ENCODE results near the gene POLR2F. TPM values are rescaled to one million over a fixed set of nuclear protein-coding genes. Genes with fewer than 3 reads are reported as not detected.

POLR2F gene
- total RNA-seq (10 to 100 TPM; 44.9 to 47.5 TPM), polyA plus RNA-seq (100 to 1,000 TPM; 133 to 158 TPM)

GRCh38 chr22:37953437-37954179, at the start of gene POLR2F, which contains the start of gene C22orf23:
Gene POLR2F (plus strand): TSS chr22:37953699. CDS start chr22:37953788, 89 bp downstream.
Gene C22orf23 (minus strand): TSS chr22:37953601. CDS start chr22:37953149, 452 bp downstream.
- Mint-ChIP-seq H3K4me1 (peaks cover 33 to 52% (median 40%) of the 10 kb centered on the region in 4 donors), H3K36me3 (peaks cover 20 to 24% of the 10 kb centered on the region in 2 donors), H3K27ac (peak within 1 kb of the TSS; percentile 76 to 100 (median 99)), H3K4me3 (peak within 1 kb of the TSS; percentile 96 to 100 (median 100)), H3K9me3 (peaks cover 0 to 2% (median 0%) of the 10 kb centered on the region in 8 donors), H3K27me3 (peaks cover 9 to 13% of the 10 kb centered on the region in 2 donors)
- CTCF ChIA-PET (ENCODE audit: partially characterized antibody): interaction anchor here (0.6 to 4.0 kb wide), 7 partner anchors 9 to 332 kb away, joined by 3 to 26 read pairs (median 5); no protein-coding TSS in a partner anchor
- Histone ChIP-seq H3K27me3 (ENCODE audit: insufficient read depth, low read length) (peaks cover 3% of the 10 kb centered on the region), H3K36me3 (ENCODE audit: insufficient read depth, low read length) (peaks cover 16% of the 10 kb centered on the region), H3K4me1 (ENCODE audit: insufficient read depth, low read length) (peaks cover 20% of the 10 kb centered on the region), H3K27ac (ENCODE audit: low read depth, low read length) (peak within 1 kb of the TSS; percentile 72), H3K9me3 (ENCODE audit: control insufficient read depth in 1 of 2, low read length in 2 of 2) (no peaks in the 10 kb centered on the region), H3K4me3 (ENCODE audit: low read length in 2 of 2) (peak within 1 kb of the TSS; percentile 72 to 91)
- DNase-seq: peak; percentile 94 to 96 (median 95)
- intact Hi-C loops (cut with micrococcal nuclease): loop anchor here (1.0 to 5.0 kb wide), 4 partner anchors 19 to 346 kb away; partner anchors contain the start of genes ANKRD54, GGA1 and MICALL1
- POLR2A ChIA-PET (ENCODE audit: partially characterized antibody): interaction anchor here (0.6 to 2.4 kb wide), 8 partner anchors 12 to 117 kb away, joined by 3 to 12 read pairs (median 4); partner anchors contain the start of genes ANKRD54, EIF3L and MICALL1

GRCh38 chr22:37904572-37905533, 48.6 kb upstream of the POLR2F start:
- ChIA-PET POLR2A (ENCODE audit: partially characterized antibody) (interaction anchor here (0.6 to 3.3 kb wide), 11 partner anchors 8 to 1116 kb away, joined by 3 to 51 read pairs (median 6); partner anchors contain the start of genes ANKRD54, APOBEC3D, C22orf23 and EIF3L), CTCF (ENCODE audit: partially characterized antibody) (interaction anchor here (1.0 to 4.3 kb wide), 8 partner anchors 8 to 61 kb away, joined by 3 to 28 read pairs (median 6); partner anchors contain the start of gene ANKRD54)
- H3K27me3 ChIP-seq (ENCODE audit: insufficient read depth, low read length): no peaks in the 10 kb centered on the region
- no peak for DNase-seq
- H3K9me3 ChIP-seq (ENCODE audit: control insufficient read depth in 1 of 2, low read length in 2 of 2): no peaks in the 10 kb centered on the region
- no peaks in the 10 kb centered on the region for H3K27me3 Mint-ChIP-seq
- H3K4me3 Mint-ChIP-seq: peak overlapping the region; percentile 76 to 84 (median 80)
- H3K36me3 Mint-ChIP-seq: no peaks in the 10 kb centered on the region
- no peaks in the 10 kb centered on the region for H3K9me3 Mint-ChIP-seq
- H3K27ac ChIP-seq (ENCODE audit: low read depth, low read length): no peak overlapping the region
- peak overlapping the region; percentile 41 to 86 (median 82) for H3K27ac Mint-ChIP-seq
- peaks cover 18% of the 10 kb centered on the region for H3K4me1 ChIP-seq (ENCODE audit: insufficient read depth, low read length)
- intact Hi-C loops (cut with micrococcal nuclease): loop anchor here (5.0 kb wide), 1 partner anchor 47 kb away; the partner anchor contains the start of genes C22orf23 and POLR2F
- no peak overlapping the region for H3K4me3 ChIP-seq (ENCODE audit: low read length in 2 of 2)
- H3K4me1 Mint-ChIP-seq: peaks cover 15 to 36% (median 25%) of the 10 kb centered on the region in 4 donors
- H3K36me3 ChIP-seq (ENCODE audit: insufficient read depth, low read length): no peaks in the 10 kb centered on the region

- POLR2A ChIA-PET (ENCODE audit: partially characterized antibody): interaction anchor here (0.6 to 3.3 kb wide), 21 partner anchors 9 to 1115 kb away, joined by 3 to 51 read pairs (median 4); partner anchors contain the start of genes ANKRD54, APOBEC3D, C22orf23 and EIF3L
- H3K9me3 Mint-ChIP-seq: no peaks in the 10 kb centered on the region
- Histone ChIP-seq H3K36me3 (ENCODE audit: insufficient read depth, low read length) (no peaks in the 10 kb centered on the region), H3K27me3 (ENCODE audit: insufficient read depth, low read length) (no peaks in the 10 kb centered on the region), H3K4me3 (ENCODE audit: low read length in 2 of 2) (peak within 1 kb of the TSS; percentile 3 to 58), H3K9me3 (ENCODE audit: control insufficient read depth in 1 of 2, low read length in 2 of 2) (no peaks in the 10 kb centered on the region), H3K27ac (ENCODE audit: low read depth, low read length) (peak within 1 kb of the TSS; percentile 58), H3K4me1 (ENCODE audit: insufficient read depth, low read length) (peaks cover 18% of the 10 kb centered on the region)
- CTCF ChIA-PET (ENCODE audit: partially characterized antibody): interaction anchor here (0.8 to 4.3 kb wide), 11 partner anchors 9 to 62 kb away, joined by 3 to 28 read pairs (median 5); partner anchors contain the start of gene ANKRD54
- no peaks in the 10 kb centered on the region for H3K36me3 Mint-ChIP-seq
- peaks cover 18 to 45% (median 28%) of the 10 kb centered on the region in 4 donors for H3K4me1 Mint-ChIP-seq
- DNase-seq: peak; percentile 56 to 74 (median 62)
- H3K4me3 Mint-ChIP-seq: peak within 1 kb of the TSS; percentile 77 to 88 (median 84)
- H3K27me3 Mint-ChIP-seq: no peaks in the 10 kb centered on the region
- intact Hi-C loops (cut with micrococcal nuclease): loop anchor here (1.0 to 5.0 kb wide), 4 partner anchors 29 to 98 kb away; partner anchors contain the start of genes C22orf23, EIF3L, GCAT and POLR2F
- H3K27ac Mint-ChIP-seq: peak within 1 kb of the TSS; percentile 48 to 93 (median 88)
Measured at GRCh38 chr22:37905534-37906363, 47.8 kb upstream of the POLR2F start, which contains the start of gene MICALL1. Gene MICALL1 (plus strand): TSS chr22:37906297. CDS start chr22:37906423, 126 bp downstream.

GRCh38 chr22:37906364-37907008, 47.0 kb upstream of the POLR2F start:
- ChIA-PET POLR2A (ENCODE audit: partially characterized antibody) (interaction anchor here (0.8 to 3.3 kb wide), 18 partner anchors 8 to 99 kb away, joined by 3 to 51 read pairs (median 4); partner anchors contain the start of genes ANKRD54, C22orf23, EIF3L and GCAT), CTCF (ENCODE audit: partially characterized antibody) (interaction anchor here (0.8 to 4.3 kb wide), 7 partner anchors 8 to 59 kb away, joined by 4 to 28 read pairs (median 6); no protein-coding TSS in a partner anchor)
- intact Hi-C loops (cut with micrococcal nuclease): loop anchor here (1.0 to 5.0 kb wide), 4 partner anchors 28 to 99 kb away; partner anchors contain the start of genes C22orf23, EIF3L, GCAT and POLR2F
- Histone ChIP-seq H3K4me3 (ENCODE audit: low read length in 2 of 2) (peak overlapping the region; percentile 3 to 58), H3K4me1 (ENCODE audit: insufficient read depth, low read length) (peaks cover 18% of the 10 kb centered on the region), H3K36me3 (ENCODE audit: insufficient read depth, low read length) (no peaks in the 10 kb centered on the region), H3K27me3 (ENCODE audit: insufficient read depth, low read length) (no peaks in the 10 kb centered on the region), H3K27ac (ENCODE audit: low read depth, low read length) (peak overlapping the region; percentile 58), H3K9me3 (ENCODE audit: control insufficient read depth in 1 of 2, low read length in 2 of 2) (no peaks in the 10 kb centered on the region)
- DNase-seq: peak in 4 of 5 donors; percentile 9 to 50 (median 24)
- Mint-ChIP-seq H3K27ac (peak overlapping the region; percentile 26 to 93 (median 88)), H3K4me1 (peaks cover 18 to 52% (median 33%) of the 10 kb centered on the region in 4 donors), H3K9me3 (no peaks in the 10 kb centered on the region), H3K27me3 (no peaks in the 10 kb centered on the region), H3K36me3 (no peaks in the 10 kb centered on the region), H3K4me3 (peak overlapping the region; percentile 77 to 88 (median 82))

- Histone ChIP-seq H3K27me3 (ENCODE audit: insufficient read depth, low read length) (no peaks in the 10 kb centered on the region), H3K36me3 (ENCODE audit: insufficient read depth, low read length) (no peaks in the 10 kb centered on the region), H3K4me1 (ENCODE audit: insufficient read depth, low read length) (peaks cover 18% of the 10 kb centered on the region), H3K27ac (ENCODE audit: low read depth, low read length) (peak overlapping the region; percentile 58), H3K4me3 (ENCODE audit: low read length in 2 of 2) (peak overlapping the region; percentile 3 to 58), H3K9me3 (ENCODE audit: control insufficient read depth in 1 of 2, low read length in 2 of 2) (no peaks in the 10 kb centered on the region)
- no peak for DNase-seq
- Mint-ChIP-seq H3K9me3 (no peaks in the 10 kb centered on the region), H3K27me3 (no peaks in the 10 kb centered on the region), H3K27ac (peak overlapping the region; percentile 53 to 93 (median 88)), H3K4me3 (peak overlapping the region; percentile 77 to 88 (median 82)), H3K36me3 (peaks cover 0 to 2% of the 10 kb centered on the region in 2 donors), H3K4me1 (peaks cover 18 to 60% (median 33%) of the 10 kb centered on the region in 4 donors)
- ChIA-PET POLR2A (ENCODE audit: partially characterized antibody) (interaction anchor here (0.6 to 3.3 kb wide), 9 partner anchors 10 to 58 kb away, joined by 3 to 51 read pairs (median 6); partner anchors contain the start of genes C22orf23, EIF3L and POLR2F), CTCF (ENCODE audit: partially characterized antibody) (interaction anchor here (1.1 to 4.3 kb wide), 5 partner anchors 10 to 58 kb away, joined by 5 to 28 read pairs (median 10); no protein-coding TSS in a partner anchor)
- intact Hi-C loops (cut with micrococcal nuclease): loop anchor here (5.0 kb wide), 1 partner anchor 45 kb away; the partner anchor contains the start of genes C22orf23 and POLR2F
Measured at GRCh38 chr22:37907036-37907954, 46.2 kb upstream of the POLR2F start.

Measured in CD4-positive, alpha-beta memory T cell (primary cell).